Lower leg skin (tissue), 3 donors: Measurements from ENCODE around the gene SIRT5.

Experiments used
- CTCF ChIP-seq, 3 donors: fragments of 450-650 bp; IDR thresholded peaks; one replicate each; pipeline ENCODE4 v1.5.1; 2016; ENCODE audit warnings: antibody characterized with exemption in 3 of 3, mild to moderate bottlenecking in 3 of 3, moderate library complexity in 2 of 3
- POLR2A ChIP-seq, 2 donors: fragments of 450-650 bp; IDR thresholded peaks; one replicate each; pipeline ENCODE4 v1.6.1; 2016 to 2017; ENCODE audit warnings: antibody characterized with exemption in 2 of 2, mild to moderate bottlenecking in 1 of 2, moderate library complexity in 1 of 2

- TF ChIP-seq CTCF (IDR thresholded peaks at IDR 0.05) = no peak
- TF ChIP-seq POLR2A (IDR thresholded peaks at IDR 0.05) = no peak
Observed at GRCh38 chr6:13617066-13617465, 42.7 kb downstream of the SIRT5 start.
